Measurements from ENCODE around the gene STIMATE. TPM values are rescaled to one million over a fixed set of nuclear protein-coding genes. Genes with fewer than 3 reads are reported as not detected.

The STIMATE gene
- total RNA-seq, 4 donors from 2014 or later = 15.9 to 25.7 (median 19.3) TPM

- DNase-seq (ENCODE audit: low spot score in 2 of 2) = no peak
- 94% methylated on average over 11 of the region's 12 CpGs for WGBS
- H3K4me1 ChIP-seq = peaks cover 31% of the 10 kb centered on the region
- H3K9me3 ChIP-seq = no peaks in the 10 kb centered on the region
- peaks cover 41% of the 10 kb centered on the region for H3K36me3 ChIP-seq
- no peak for TF ChIP-seq CTCF (IDR thresholded peaks at IDR 0.05)
- no peak for TF ChIP-seq POLR2AphosphoS5 (IDR thresholded peaks at IDR 0.05)
- no peak for TF ChIP-seq EP300 (IDR thresholded peaks at IDR 0.05)
- no peak for TF ChIP-seq POLR2A (IDR thresholded peaks at IDR 0.05)
- H3K4me3 ChIP-seq = no peak overlapping the region
- H3K27me3 ChIP-seq = no peaks in the 10 kb centered on the region
- no peak overlapping the region for H3K27ac ChIP-seq
These were observed 56.0 kb downstream of the STIMATE start for GRCh38 chr3:52841211-52841980.

GRCh38 chr3:52839892-52840545, 57.3 kb downstream of the STIMATE start:
- Histone ChIP-seq H3K4me1 (peaks cover 31% of the 10 kb centered on the region), H3K36me3 (peaks cover 45% of the 10 kb centered on the region)
- 86% methylated on average over 23 of the region's 23 CpGs for WGBS

GRCh38 chr3:52839268-52839575, 58.1 kb downstream of the STIMATE start:
- Histone ChIP-seq H3K27me3 (no peaks in the 10 kb centered on the region), H3K27ac (no peak overlapping the region), H3K36me3 (peaks cover 48% of the 10 kb centered on the region), H3K4me1 (peaks cover 26% of the 10 kb centered on the region), H3K9me3 (no peaks in the 10 kb centered on the region), H3K4me3 (no peak overlapping the region)
- no peak for DNase-seq (ENCODE audit: low spot score in 2 of 2)
- 59% methylated on average over 2 of the region's 2 CpGs for whole genome bisulfite sequencing
- TF ChIP-seq EP300 (IDR thresholded peaks at IDR 0.05) = no peak
- no peak for TF ChIP-seq CTCF (IDR thresholded peaks at IDR 0.05)
- TF ChIP-seq POLR2A (IDR thresholded peaks at IDR 0.05) = no peak
- no peak for TF ChIP-seq POLR2AphosphoS5 (IDR thresholded peaks at IDR 0.05)

More at GRCh38 chr3:52839892-52840545, 57.3 kb downstream of the STIMATE start:
- Histone ChIP-seq H3K27me3 (no peaks in the 10 kb centered on the region), H3K27ac (no peak overlapping the region), H3K9me3 (no peaks in the 10 kb centered on the region), H3K4me3 (no peak overlapping the region)
- DNase-seq (ENCODE audit: low spot score in 2 of 2) = no peak
- no peak for TF ChIP-seq POLR2AphosphoS5 (IDR thresholded peaks at IDR 0.05)
- TF ChIP-seq CTCF (IDR thresholded peaks at IDR 0.05) = no peak
- TF ChIP-seq POLR2A (IDR thresholded peaks at IDR 0.05) = no peak
- TF ChIP-seq EP300 (IDR thresholded peaks at IDR 0.05) = no peak

- WGBS = 95% methylated on average over 6 of the region's 8 CpGs
- H3K4me3 ChIP-seq = no peak overlapping the region
- no peaks in the 10 kb centered on the region for H3K9me3 ChIP-seq
- peaks cover 48% of the 10 kb centered on the region for H3K36me3 ChIP-seq
- H3K27ac ChIP-seq = no peak overlapping the region
- TF ChIP-seq CTCF (IDR thresholded peaks at IDR 0.05) (no peak), POLR2AphosphoS5 (IDR thresholded peaks at IDR 0.05) (no peak), EP300 (IDR thresholded peaks at IDR 0.05) (no peak), POLR2A (IDR thresholded peaks at IDR 0.05) (no peak)
- H3K4me1 ChIP-seq = peaks cover 21% of the 10 kb centered on the region
- H3K27me3 ChIP-seq = no peaks in the 10 kb centered on the region
- DNase-seq (ENCODE audit: low spot score in 2 of 2) = no peak
These were observed 58.6 kb downstream of the STIMATE start for GRCh38 chr3:52838561-52839267.

- H3K9me3 ChIP-seq = no peaks in the 10 kb centered on the region
- no peak for DNase-seq (ENCODE audit: low spot score in 2 of 2)
- H3K4me3 ChIP-seq = no peak overlapping the region
- H3K36me3 ChIP-seq = peaks cover 44% of the 10 kb centered on the region
- WGBS = 87% methylated on average over 4 of the region's 4 CpGs
- H3K27ac ChIP-seq = no peak overlapping the region
- H3K4me1 ChIP-seq = peaks cover 11% of the 10 kb centered on the region
- no peaks in the 10 kb centered on the region for H3K27me3 ChIP-seq
- TF ChIP-seq POLR2A (IDR thresholded peaks at IDR 0.05) = no peak
- TF ChIP-seq CTCF (IDR thresholded peaks at IDR 0.05) = no peak
- TF ChIP-seq POLR2AphosphoS5 (IDR thresholded peaks at IDR 0.05) = no peak
- no peak for TF ChIP-seq EP300 (IDR thresholded peaks at IDR 0.05)
These were observed 60.4 kb downstream of the STIMATE start for GRCh38 chr3:52836986-52837385.
